Activated CD8-positive, alpha-beta T cell treated with anti-CD3 and anti-CD28 coated beads for 36 hours (primary cell): ENCODE data around the gene PA2G4. TPM values are rescaled to one million over a fixed set of nuclear protein-coding genes. Genes with fewer than 3 reads are reported as not detected.
A peak's percentile ranks its signal among the peaks of the same experiment; 100 is the strongest.

ENCODE experiments used
- ATAC-seq: fragments of 200-7000 bp; cut with Tn5 transposase; one replicate; pipeline ENCODE4 v1.10.0; 2021; ENCODE audit warnings: mild to moderate bottlenecking, moderate library complexity
- CTCF ChIA-PET: fragments of 350-600 bp; sonication (Branson Sonifier 250); formaldehyde crosslinking; loops from one replicate; lab custom pipeline; 2021; ENCODE audit warnings: antibody characterized with exemption; lab: Charles Lee
- POLR2A ChIA-PET: fragments of 350-600 bp; sonication (Branson Sonifier 250); formaldehyde crosslinking; loops from one replicate; lab custom pipeline; 2021; ENCODE audit warnings: antibody characterized with exemption; lab: Charles Lee
- DNase-seq: peaks from one replicate; pipeline ENCODE4 v3.0.0-alpha.2; 2020
- H3K27ac Mint-ChIP-seq: one replicate; pipeline ENCODE4 v1.8.0; 2021; ENCODE audit warnings: mild to moderate bottlenecking, mixed read lengths
- H3K27me3 Mint-ChIP-seq: one replicate; pipeline ENCODE4 v1.8.0; 2021; ENCODE audit warnings: mixed read lengths
- H3K36me3 Mint-ChIP-seq: one replicate; pipeline ENCODE4 v1.8.0; 2021; ENCODE audit warnings: low read depth, mixed read lengths
- H3K4me1 Mint-ChIP-seq: one replicate; pipeline ENCODE4 v1.8.0; 2021; ENCODE audit warnings: low read depth, mixed read lengths
- H3K4me3 Mint-ChIP-seq: one replicate; pipeline ENCODE4 v1.8.0; 2021; ENCODE audit warnings: mild to moderate bottlenecking, moderate library complexity, mixed read lengths
- H3K9me3 Mint-ChIP-seq: one replicate; pipeline ENCODE4 v1.8.0; 2021; ENCODE audit warnings: mixed read lengths
- CTCF ChIP-seq: fragments of 200-600 bp; IDR thresholded peaks from one replicate; pipeline ENCODE4 v1.8.0; 2022; ENCODE audit warnings: antibody characterized with exemption, mild to moderate bottlenecking
- intact Hi-C: fragments of 100-400 bp; cut with micrococcal nuclease; formaldehyde crosslinking; loops from one replicate; pipeline ENCODE4 v1.10.0; 2022
- total RNA-seq, 2 experiments: library from RNA; stranded (reverse); gene quantifications; one replicate each; pipeline ENCODE4 v1.2.3, GENCODE V29; 2021

Gene PA2G4
- total RNA-seq, 2 experiments from 2014 or later, result 447 to 455 TPM

GRCh38 chr12:56158926-56159461, 54.6 kb downstream of the PA2G4 start:
- ATAC-seq (no peak), DNase-seq (peak; percentile 46)
- Mint-ChIP-seq H3K4me1 (peaks cover 27% of the 10 kb centered on the region), H3K27ac (peak overlapping the region; percentile 98), H3K27me3 (no peaks in the 10 kb centered on the region), H3K4me3 (peak overlapping the region; percentile 95), H3K9me3 (no peaks in the 10 kb centered on the region), H3K36me3 (peaks cover 60% of the 10 kb centered on the region)
- CTCF ChIA-PET, result interaction anchor here (1.0 to 2.8 kb wide), 10 partner anchors 10 to 54 kb away, joined by 3 to 19 read pairs (median 3); partner anchors contain the start of genes SMARCC2 and ZC3H10
- POLR2A ChIA-PET, result interaction anchor here (1.0 to 5.7 kb wide), 15 partner anchors 10 to 163 kb away, joined by 3 to 51 read pairs (median 6); partner anchors contain the start of genes ESYT1, SMARCC2 and ZC3H10
- intact Hi-C loops, result loop anchor here (2.0 kb wide), 1 partner anchor 30 kb away; the partner anchor contains the start of gene ESYT1
- no peak for TF ChIP-seq CTCF

GRCh38 chr12:56159482-56160192, 55.3 kb downstream of the PA2G4 start:
- Mint-ChIP-seq H3K27ac (peak overlapping the region; percentile 98), H3K27me3 (no peaks in the 10 kb centered on the region), H3K4me1 (peaks cover 27% of the 10 kb centered on the region), H3K4me3 (peak overlapping the region; percentile 95), H3K9me3 (no peaks in the 10 kb centered on the region), H3K36me3 (peaks cover 66% of the 10 kb centered on the region)
- ATAC-seq (no peak), DNase-seq (no peak)
- intact Hi-C loops, result loop anchor here (2.0 kb wide), 1 partner anchor 31 kb away; the partner anchor contains the start of gene ESYT1
- ChIA-PET CTCF (interaction anchor here (1.0 to 3.9 kb wide), 9 partner anchors 10 to 53 kb away, joined by 3 to 25 read pairs (median 4); partner anchors contain the start of genes SMARCC2 and ZC3H10), POLR2A (interaction anchor here (0.6 to 5.7 kb wide), 15 partner anchors 8 to 164 kb away, joined by 3 to 51 read pairs (median 7); partner anchors contain the start of genes ESYT1, MYL6B, SMARCC2 and ZC3H10)
- TF ChIP-seq CTCF, result no peak

GRCh38 chr12:56160193-56160763, 55.9 kb downstream of the PA2G4 start:
- ChIA-PET POLR2A (interaction anchor here (0.7 to 5.7 kb wide), 20 partner anchors 9 to 129 kb away, joined by 3 to 51 read pairs (median 9); partner anchors contain the start of genes ESYT1, MYL6B, SMARCC2 and ZC3H10), CTCF (interaction anchor here (0.8 to 3.9 kb wide), 8 partner anchors 14 to 422 kb away, joined by 3 to 25 read pairs (median 6); partner anchors contain the start of genes ESYT1, SMARCC2 and ZC3H10)
- H3K9me3 Mint-ChIP-seq, result no peaks in the 10 kb centered on the region
- peaks cover 27% of the 10 kb centered on the region for H3K4me1 Mint-ChIP-seq
- DNase-seq, result peak; percentile 82
- peak overlapping the region; percentile 95 for H3K4me3 Mint-ChIP-seq
- H3K27ac Mint-ChIP-seq, result peak overlapping the region; percentile 98
- no peaks in the 10 kb centered on the region for H3K27me3 Mint-ChIP-seq
- peaks cover 63% of the 10 kb centered on the region for H3K36me3 Mint-ChIP-seq
- ATAC-seq, result peak; percentile 54
- intact Hi-C loops, result no loop called here
- no peak for TF ChIP-seq CTCF

GRCh38 chr12:56160894-56161689, 56.7 kb downstream of the PA2G4 start:
- CTCF ChIA-PET, result interaction anchor here (0.8 to 3.9 kb wide), 7 partner anchors 26 to 423 kb away, joined by 4 to 25 read pairs (median 6); partner anchors contain the start of genes ESYT1, SMARCC2 and ZC3H10
- H3K36me3 Mint-ChIP-seq, result peaks cover 61% of the 10 kb centered on the region
- POLR2A ChIA-PET, result interaction anchor here (0.6 to 5.7 kb wide), 20 partner anchors 10 to 155 kb away, joined by 3 to 51 read pairs (median 7); partner anchors contain the start of genes CNPY2, ESYT1, MYL6B and PA2G4
- H3K4me1 Mint-ChIP-seq, result peaks cover 22% of the 10 kb centered on the region
- intact Hi-C loops, result no loop called here
- H3K27me3 Mint-ChIP-seq, result no peaks in the 10 kb centered on the region
- H3K9me3 Mint-ChIP-seq, result no peaks in the 10 kb centered on the region
- peak overlapping the region; percentile 95 for H3K4me3 Mint-ChIP-seq
- ATAC-seq, result no peak
- no peak for TF ChIP-seq CTCF
- no peak for DNase-seq
- peak overlapping the region; percentile 98 for H3K27ac Mint-ChIP-seq
